Stimulated activated CD8-positive, alpha-beta memory T cell treated with anti-CD3 and anti-CD28 coated beads, Interleukin-7, amount 100 ng/mL, for 4 hours (primary cell): ENCODE results near the gene SAMD13.

Source experiments
- DNase-seq, 2 donors: peaks; one replicate each; pipeline ENCODE4 v3.0.0-alpha.2; 2020; ENCODE audit warnings: low read depth in 2 of 2

SAMD13 gene, protein sequence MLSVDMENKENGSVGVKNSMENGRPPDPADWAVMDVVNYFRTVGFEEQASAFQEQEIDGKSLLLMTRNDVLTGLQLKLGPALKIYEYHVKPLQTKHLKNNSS

DNA sequence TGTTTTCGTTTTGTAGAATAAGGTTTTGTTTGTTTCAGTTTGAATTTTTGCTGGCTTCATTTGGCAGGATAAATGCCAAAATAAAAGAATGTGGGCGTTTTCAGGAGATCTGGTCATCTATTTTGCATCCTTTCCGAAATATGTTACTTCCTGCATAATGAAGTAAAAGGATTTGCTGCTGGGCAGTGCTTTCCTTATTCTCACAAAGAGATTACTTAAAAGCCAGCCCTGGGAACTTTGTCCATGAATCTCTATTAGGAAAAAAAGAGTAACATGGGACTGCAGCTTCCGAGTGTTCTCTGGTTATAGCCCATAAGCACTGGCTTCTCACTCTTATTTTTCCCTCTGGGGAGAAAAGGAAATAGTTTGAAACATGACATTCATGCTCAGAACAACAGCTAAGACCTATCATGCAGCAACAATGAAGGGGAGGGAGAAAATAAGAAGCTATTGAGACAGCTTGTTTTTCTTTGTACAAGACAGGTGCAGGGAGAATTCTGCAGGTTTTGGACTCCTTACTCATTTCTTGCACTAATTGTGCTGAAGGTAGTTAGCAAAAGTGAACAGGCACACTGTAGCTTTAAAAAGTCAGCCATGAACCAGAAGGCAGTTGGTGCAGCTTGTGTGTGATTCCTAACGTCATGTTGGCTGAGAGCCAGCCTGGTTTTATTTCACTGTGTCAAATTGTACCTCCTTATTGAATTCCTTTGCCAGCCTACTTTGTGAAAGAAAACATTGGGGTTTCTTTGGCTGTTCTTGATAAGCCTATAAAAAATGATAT is at the start of gene SAMD13:
Gene SAMD13 (plus strand): TSS at position 705 of the 781 bp plus-strand sequence. CDS start 1,527 bp downstream, outside the sequence.
- DNase-seq = peak in 1 of 2 donors; percentile 1

DNA sequence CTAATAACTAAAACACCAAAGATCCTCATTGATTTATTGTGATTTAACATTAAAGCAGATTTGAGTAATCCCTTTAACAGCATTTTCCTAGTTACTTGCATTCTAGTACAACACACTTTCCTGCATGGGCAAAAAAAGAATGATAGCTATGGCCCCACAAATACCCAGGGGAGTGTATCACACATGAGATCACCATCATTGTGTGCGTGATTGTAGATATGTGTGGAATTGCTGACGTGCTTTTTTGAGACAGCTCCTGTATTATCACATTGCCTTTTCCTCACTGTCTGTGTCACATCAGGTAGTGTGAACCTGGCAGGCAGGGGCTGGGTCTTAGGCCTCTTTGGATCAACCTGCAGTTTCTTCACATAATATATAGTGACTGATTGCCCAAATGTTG is 48.5 kb upstream of the SAMD13 start:
- DNase-seq = no peak

DNA sequence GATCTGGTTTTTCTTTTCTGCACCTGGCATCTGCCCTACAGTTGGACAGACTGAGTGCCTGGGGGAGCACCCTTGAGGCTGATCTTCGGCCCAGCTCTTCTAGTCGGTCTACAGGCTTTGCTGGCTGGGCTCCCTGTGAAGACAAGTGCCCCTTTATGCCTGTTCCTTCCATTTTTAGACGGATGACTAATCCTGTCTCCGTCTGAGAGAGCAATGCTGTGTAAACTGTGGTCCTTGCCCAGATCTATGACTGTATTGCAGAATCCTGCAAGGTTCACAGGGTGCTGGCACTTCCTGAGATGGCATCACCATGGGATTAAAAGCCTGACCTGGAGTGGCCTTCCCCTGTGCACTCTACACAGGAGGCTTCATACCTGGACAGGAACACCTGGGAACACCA is 47.6 kb upstream of the SAMD13 start:
- no peak for DNase-seq

DNA sequence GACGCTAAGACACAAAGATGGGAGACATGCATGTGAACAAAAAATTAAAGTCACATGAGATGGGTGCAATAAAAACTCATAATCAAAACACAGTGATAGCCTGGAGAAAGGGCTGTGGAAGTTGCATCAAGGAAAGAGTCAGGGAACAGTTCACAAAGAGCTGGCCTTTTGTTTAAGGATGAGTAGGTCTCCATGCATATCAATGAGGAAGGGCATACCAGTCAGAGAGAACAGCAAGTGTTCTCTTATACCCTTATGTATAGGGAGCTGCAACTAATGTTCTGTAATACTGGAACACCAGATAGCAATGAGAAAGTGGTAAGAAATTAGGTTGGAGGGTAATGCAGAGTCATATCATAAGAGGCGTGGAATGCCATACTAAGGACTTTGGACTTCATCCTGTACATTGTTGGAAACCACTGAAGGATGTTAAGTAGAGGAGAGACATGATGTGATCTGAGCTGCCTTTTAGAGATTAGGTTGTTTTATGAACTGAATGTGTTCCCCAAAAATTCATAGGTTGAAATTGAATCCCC is 46.7 kb upstream of the SAMD13 start:
- no peak for DNase-seq

DNA sequence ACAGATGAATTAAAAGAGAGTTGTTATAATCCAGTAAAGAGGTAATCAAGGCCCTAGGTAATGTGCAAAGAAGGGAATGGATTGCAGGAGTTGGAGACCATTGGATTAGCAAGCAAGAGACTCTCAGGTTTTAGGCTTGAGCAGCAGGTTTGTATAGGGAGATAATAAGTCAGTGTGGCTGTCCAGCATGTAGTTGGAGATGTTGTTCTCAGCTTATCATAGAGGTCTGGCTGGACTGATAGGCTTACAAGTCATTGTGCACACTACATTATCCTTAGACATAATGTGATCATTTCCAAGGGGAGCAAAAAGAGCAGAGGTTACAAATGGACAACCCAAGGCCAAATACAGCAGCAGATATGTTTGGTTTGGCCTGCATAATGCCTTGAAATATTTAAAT is 45.9 kb upstream of the SAMD13 start:
- DNase-seq = no peak

DNA sequence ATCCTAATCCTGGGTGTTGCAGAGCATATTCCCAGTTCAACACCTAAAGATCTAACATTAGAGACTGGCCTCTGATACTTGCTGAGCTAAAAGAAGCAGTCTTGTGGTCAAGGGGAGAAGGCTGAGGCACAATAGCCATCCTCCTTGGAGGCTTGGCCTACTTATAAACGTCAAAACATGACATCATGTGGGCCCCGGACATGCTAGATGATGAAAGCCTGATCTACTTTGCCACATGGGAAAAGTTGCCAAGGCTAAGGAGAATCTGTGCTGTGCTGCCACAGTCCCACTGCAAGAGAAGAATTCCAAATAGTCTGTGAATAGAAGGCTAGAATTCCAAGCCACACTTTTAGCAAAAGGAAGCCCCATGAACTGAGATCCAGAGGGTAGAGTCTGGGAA is 43.9 kb upstream of the SAMD13 start:
- no peak for DNase-seq

DNA sequence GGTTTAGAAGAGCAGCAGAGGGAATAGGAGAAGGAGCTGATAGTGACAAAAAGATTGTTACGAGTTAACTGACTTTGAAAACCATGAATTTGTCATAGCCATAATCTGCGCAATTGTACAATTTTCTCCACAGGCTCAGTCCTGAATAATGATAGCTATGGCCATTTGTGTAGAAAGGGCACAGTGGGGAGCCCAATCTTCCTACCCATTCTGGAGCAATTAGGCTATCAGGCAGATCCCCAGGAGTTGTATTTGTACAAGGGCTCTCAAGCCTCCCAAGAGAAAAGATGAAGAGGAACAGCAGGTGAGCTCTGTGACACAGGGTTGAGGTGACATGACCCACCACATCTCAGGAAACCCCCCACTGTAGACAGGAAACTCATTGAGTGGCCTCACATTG is 42.1 kb upstream of the SAMD13 start:
- DNase-seq = no peak

DNA sequence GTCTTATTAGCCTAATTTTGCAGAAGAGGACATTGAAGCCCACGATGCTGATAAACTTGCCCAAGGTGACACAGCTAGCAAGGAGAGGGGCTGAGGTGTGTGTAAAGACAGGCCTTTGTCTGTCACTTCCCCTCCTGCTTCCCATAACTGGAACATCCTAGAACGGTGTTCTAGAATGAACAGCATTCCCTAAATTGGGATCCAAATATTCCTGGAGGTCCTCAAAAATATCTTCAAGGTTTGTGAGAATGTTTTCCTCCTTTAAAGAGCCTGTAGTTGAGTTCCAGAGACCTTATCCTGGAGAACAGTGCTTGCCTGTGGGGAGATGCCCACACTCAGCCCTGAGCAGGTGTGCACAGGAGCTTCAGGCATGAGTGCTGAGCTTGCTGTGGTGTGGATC is 41.5 kb upstream of the SAMD13 start:
- DNase-seq = no peak

DNA sequence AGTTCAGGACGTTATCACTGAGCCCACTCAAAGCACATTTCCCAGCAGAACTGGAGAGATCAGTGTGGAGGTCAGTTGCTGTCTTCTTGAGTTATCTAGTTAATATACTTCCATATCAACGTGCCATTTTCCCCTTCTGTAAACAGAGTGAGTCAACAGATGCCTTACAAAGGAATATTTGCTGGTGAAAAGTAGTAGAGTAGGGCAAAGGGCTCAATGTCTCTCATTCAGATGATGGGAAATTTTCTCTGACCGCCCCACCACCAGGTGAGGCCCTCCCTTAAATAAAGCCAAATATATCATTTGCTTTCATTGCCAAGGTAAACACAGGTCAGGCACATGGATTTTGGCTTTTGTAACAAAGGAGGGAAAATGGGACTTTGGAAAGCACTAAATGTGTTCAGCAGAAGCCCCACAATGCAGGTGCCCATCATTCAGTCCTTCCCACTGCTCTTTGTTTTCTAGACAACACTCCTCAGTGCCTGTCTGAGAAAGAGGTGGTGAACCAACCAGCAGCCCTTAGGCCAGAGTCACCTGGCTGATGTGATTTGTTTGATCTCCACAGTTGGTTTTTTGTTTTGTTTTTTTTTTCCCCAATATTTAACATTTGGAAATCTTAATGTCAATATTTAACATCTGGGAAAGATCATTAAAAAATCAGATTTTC is 40.5 kb upstream of the SAMD13 start:
- no peak for DNase-seq

DNA sequence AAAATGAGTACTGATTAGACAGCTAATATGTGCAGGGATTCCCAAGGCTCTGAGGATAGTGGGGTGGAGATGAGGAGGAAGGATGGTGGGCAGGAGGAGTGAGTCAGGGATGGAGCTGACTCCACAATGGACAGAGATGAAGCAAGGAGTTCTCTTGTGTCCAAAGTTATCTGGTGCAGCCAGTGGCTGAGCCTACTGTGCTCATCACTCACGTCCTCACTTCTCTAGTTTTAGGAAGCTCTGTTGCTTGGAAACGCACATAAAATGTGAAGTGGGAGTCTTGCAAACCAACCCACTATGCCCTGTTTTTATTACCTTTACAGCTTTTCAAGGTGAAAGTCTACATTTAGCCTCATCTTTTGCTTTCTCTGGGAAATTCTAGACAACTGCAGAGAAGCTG is 36.5 kb upstream of the SAMD13 start:
- DNase-seq = no peak

DNA sequence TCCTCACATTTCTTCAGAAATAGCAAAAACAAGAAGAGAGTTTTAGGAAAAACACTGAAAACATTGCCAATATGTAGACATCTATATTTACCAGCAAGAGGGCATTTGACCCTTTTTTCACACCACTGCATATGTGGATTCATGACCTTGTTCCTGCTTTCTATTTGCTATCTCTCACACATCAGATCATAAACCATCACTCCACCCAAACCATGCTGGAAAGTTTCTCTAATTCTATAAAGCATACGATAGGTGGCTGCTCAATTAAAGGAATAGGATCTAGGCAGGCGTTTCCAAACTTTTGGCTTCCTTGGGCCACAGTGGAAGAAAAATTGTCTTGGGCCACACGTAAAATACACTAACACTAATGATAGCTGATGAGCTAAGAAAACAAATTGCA is 35.6 kb upstream of the SAMD13 start:
- DNase-seq = no peak

DNA sequence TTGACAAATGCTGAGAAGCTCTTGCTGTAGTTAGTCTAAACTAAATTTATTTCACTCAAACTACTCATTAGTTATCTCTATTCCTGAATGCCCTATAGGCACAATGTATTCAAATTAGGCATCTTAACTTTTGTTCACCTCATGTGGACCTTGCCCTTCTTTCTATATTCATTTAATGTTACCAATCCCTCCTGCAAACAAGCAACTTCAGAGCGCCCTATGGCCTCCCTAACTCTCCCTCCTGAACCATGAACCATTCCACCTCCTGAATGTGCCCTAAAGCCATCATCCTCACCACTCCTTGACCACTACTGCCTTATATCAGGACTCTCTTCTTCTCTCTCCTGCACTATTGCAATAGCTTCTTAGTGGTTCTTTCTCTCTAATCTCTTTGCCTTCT is 34.8 kb upstream of the SAMD13 start:
- no peak for DNase-seq

DNA sequence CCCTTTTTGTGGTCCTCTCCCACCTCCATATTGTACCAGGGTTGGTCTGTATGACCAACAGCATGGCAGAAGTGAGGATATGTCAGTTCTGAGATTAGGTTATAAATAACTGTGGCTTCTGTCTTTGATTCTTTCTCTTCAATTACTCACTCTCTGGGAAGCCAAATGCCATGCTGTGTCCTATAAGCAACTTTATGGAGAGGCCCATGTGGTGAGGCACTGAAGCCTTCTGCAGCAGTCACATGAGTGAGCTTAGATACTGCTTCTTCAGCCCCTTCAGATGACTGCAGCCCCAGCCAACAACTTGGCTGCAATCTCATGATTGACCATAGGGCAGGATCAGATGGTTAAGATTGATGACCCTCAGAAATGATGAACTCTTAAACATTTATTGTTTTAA is 34.0 kb upstream of the SAMD13 start:
- no peak for DNase-seq

DNA sequence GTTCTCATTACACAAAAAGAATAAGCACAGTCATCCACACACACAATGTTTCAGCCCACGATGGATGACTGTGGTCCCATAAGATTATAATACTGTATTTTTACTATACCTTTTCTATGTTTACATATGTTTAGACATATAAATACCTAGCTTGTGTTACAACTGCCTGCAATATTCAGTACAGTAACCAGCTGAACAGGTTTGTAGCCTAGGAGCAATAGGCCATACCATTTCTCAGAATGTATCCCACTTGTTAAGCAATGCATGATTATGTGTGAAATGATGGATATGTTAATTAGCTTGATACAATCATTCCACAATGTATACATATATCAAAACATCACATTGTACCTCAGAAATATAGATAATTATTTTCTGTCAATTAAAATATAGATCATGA is 33.2 kb upstream of the SAMD13 start:
- DNase-seq = no peak

DNA sequence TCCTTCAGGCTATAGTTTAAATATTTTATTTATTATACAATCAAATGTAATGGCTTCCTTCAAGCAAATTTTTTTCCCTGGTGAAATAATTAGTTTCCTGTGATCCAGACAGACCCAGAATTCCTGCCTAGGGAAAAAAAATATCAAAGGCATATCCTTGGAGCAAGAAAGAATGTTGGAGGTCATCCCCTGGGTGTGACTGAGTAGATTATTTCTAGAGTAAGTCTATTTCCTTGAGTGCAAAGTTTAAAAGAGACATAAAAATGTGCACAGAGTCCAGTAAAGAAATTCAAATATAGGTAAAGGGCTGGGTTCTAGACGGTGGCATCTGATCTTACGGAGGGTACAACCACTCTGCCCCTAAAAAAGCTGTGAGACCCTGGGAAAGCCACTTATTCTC is 32.2 kb upstream of the SAMD13 start:
- DNase-seq = no peak

DNA sequence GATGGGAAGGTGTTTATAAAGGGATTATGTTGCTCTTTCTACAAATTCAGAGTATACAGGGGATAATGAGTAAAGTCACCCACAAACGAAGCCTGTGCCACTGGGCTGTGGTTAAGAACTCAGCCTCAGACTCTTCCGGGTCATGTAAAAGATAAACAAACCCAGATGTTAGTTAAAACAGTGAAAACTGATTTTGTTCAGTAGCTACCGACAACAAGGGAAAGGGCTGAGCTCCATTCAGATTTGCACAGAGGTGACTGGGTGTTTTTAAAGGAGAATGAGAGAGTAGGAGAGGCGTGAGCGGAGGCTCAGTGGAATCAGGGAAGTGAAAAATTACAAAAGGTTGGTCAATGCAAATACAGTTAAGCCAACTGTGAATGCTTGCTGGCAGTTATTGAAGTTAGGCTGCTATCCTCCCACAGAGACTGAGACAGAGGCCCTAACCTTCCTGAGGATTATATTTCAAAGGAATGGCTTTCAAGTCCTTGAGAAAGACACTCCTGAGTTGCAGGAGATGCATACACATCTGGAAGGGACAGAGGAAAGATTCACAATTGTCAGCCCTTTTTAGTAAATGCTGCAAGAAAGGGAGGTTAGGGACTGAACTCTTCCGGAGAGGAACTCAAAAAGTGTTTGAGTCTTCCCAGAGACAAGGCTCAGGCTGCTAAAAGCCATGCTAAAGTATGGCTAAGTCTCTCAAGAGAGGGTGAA is 29.9 kb upstream of the SAMD13 start:
- DNase-seq = no peak

DNA sequence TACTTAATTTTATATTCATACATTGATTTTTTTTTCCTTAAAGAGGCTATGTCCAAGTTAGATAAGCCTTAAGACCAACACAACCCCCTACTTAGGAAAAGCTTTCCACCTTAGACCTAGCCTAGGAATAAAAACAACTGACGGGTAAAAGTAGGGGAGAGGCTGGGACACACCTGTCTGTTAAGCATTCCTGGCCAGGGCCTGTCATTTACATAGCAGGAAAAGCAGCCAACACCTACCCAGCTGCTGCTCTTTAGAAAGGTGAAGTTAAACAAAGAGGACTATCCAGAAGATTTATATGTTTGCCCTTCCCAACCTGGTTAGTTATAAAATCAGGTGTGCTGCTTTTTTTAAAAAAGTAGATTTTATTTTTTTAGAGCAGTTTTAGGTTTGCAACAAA is 29.1 kb upstream of the SAMD13 start:
- no peak for DNase-seq

DNA sequence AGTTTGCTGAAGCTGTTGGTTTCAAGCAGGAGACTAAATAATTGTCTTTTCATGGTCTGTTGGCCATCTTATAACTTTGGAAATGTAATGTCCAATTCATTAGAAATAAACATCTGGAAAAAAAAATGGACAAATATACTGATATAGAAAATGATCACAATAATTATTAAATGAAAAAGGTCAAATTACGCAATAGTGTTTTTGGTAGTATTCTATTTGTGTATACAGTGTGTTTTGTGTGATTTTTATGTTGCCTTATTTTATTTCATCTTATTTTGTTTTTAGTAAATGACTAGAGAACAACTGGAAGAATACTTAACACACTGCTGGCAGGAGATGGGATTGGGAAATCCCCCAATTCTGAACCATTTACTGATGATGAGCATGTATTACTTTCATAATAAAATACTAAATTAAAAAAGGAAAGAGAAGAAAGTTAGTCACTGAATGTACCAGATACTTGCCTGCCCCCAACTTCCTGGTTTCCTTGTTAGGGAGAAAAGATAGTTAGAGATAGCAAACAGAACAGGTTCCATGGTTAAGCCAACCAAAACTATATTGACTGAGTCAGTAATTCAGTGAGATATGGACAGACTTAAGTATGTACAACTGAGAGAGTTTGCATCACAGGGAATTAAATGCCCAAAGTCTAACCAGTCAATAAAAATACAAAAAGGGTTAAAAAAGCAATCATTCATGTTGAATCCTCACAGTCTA is 24.0 kb upstream of the SAMD13 start:
- no peak for DNase-seq

DNA sequence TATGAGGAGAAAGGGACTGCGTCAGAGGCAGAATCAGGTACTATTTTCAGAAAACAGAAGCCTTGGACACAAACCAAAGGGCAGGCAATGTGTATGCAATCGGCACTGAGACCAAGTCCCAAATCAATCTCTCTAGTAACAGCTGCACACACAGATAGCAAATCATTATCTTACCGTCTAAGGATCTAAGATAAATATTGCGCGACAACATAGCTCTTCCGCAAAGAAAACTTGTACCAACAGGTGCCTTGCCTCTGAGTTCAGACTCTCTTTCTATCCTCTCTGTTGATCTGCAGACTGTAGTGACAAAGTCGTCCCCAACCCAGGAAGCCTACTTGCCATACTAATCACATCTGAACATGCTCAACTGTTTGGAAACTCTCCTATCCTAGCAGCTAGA is 22.6 kb upstream of the SAMD13 start:
- no peak for DNase-seq

DNA sequence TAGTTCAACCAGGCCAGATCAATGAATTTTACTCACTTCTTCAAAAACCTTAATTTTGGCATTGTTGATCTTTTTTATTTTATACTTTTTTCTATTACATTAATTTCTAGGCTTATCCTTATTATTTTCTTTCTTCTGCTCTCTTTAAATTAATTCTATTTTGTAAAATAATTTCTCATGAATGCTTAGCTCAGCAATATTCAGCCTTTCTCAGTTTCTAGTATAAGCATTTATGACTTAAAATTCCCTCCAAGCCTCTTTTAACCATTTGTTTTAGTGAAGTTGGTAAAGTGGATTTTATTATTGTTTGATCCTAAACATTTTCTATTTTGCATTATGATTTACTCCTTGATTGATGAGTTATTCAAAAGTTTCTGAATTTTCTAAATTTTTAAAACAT is 20.6 kb upstream of the SAMD13 start:
- no peak for DNase-seq

DNA sequence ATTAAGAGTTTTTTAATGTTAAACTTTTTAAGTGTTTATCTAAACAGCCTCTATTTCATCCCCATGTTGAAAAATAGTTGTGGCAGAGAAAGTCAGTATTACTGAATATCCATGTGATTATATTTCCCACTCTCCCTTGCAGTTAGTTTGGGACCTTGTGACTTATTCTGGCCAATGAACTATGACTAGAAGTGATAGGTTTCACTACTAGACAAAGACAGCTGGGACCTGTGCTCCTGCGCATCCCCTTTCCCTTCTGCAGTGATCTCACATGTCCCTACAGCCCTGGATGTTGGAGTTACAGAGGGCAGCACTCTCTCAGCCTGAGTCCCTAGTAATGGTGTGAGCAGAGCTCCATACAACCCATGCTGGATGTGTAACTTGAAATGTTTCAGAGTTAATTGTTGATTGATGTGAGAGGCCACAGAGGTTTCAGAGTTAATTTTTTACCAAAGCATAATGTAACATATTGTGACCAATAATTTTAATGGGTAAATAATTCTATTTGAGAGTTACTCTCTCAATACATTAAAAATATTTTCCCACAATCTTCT is 18.7 kb upstream of the SAMD13 start:
- DNase-seq = no peak

DNA sequence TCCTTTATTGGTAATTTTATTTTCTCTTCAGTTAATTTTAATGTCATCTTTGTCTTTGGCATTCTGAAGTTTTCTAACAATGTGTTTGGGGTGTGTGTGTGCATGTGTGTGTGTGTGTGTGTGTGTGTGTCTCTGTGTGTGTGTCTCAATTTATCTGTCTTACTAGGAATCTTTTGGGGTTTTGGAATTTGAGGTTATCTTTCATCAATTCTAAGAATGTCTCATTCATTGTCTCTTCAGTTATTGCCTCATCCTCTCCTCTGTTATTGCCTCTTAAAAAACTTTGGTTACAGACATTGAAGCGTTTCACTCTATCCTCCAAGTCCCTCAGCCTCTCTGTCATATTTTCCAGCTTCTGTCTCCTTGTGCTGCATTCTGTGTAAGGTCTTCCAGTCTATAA is 18.1 kb upstream of the SAMD13 start:
- DNase-seq = no peak
